GM18517 (cell line): ENCODE measurements around the gene MYL5.
"Not testable (repeated sequence)": the region's sequence is repeated elsewhere in the genome, so short reads cannot be mapped to it uniquely, and the experiment has no call there.

Experiments used
- ATAC-seq: cut with Tn5 transposase; IDR thresholded peaks from one replicate; pipeline ENCODE4 v1.9.1; 2021; ENCODE audit warnings: mild to moderate bottlenecking, moderate library complexity; ENCODE audit not compliant: unreplicated experiment

MYL5 gene

GRCh38 chr4:635851-636627 lies 38.3 kb upstream of the MYL5 start:
- ATAC-seq: no peak

DNA sequence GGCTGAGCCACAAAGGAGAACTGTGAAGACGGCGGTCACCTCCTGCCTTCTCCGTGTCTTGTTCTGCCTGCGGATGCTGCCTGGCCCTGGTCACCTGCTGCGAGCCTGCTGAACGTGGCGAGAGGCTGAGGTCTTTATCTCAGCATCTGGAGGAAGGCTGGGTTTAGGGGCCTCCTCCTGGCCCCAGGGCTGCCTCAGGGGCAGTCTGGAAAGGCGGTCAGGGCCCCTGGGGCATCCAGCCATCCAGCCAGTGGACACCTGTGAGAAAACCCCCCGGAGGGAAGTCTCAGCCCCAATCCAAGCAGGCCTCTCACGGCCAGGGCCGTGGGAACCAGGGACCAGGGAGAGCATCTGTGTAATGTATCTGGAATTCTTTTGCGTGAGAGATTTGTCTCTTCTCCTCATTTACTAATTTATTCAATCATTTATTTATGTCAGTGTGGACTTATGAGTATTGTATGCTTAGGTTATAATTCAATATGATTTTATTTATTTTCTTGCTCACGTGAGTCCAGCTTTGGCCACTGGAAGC lies 37.6 kb upstream of the MYL5 start:
- no peak for ATAC-seq

GRCh38 chr4:637536-638280 lies 36.6 kb upstream of the MYL5 start:
- ATAC-seq: no peak

- ATAC-seq: not testable (repeated sequence)
Observed at GRCh38 chr4:642366-642765, 32.0 kb upstream of the MYL5 start.

DNA sequence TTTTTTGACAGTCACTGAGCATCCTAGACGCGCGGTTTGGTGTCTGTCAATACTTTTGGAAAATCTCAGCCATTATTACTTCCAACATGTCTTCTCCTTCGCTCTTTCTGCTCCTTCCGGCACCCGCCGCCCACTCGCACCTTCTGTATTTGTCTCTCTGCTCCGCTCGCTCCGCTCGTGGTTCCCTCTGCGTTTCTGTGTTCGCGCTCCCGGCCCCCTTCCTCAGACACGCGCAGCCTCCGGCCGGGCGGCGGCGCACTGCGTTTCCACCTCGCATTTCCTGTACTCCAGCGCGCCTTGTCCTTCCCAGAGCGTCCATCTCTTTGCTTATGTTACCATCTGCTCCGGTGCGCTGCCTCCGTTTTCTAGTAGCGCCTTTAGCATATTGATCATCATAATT lies 27.9 kb upstream of the MYL5 start:
- no peak for ATAC-seq

- ATAC-seq: no peak
Observed at GRCh38 chr4:647481-647880, 26.9 kb upstream of the MYL5 start.

GRCh38 chr4:648579-649292 lies 25.6 kb upstream of the MYL5 start:
- no peak for ATAC-seq

DNA sequence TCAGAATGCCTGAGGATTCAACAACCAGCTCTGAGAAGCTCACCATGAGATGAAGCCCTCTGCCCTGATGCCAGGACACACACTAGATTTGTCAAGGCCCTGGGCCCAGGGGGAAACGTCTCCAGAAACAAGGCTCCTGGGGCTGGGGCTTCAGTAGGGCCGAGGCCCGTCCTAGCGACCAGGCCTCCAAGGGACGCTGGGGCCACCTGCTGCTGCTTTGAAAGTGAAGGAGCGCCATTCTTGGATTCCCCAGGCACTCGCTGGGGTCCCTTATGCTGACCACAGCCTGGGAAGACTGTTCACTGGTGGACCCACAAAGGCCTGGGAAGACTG lies 25.1 kb upstream of the MYL5 start:
- no peak for ATAC-seq

- ATAC-seq: no peak
Observed at GRCh38 chr4:649751-650310, 24.5 kb upstream of the MYL5 start.

DNA sequence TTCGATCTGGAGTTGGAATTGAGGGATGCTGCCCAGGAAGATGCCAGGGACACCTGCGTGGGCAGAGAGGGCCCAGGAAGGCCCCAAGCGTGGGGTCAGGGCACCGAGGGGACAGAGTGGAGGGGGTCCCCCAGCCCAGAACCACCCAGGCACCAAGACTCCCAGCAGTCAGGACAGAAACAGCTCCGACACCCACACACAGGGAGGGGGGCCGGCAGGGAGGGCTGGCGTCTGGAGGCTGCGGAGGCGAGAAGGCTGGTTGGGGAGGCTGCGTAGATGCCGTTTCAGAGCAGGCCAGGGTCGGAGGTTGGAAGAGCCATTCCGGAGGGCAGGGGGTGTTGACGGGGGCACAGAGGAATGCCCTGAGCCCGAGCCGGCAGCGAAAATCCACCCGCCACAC lies 23.9 kb upstream of the MYL5 start:
- no peak for ATAC-seq

DNA sequence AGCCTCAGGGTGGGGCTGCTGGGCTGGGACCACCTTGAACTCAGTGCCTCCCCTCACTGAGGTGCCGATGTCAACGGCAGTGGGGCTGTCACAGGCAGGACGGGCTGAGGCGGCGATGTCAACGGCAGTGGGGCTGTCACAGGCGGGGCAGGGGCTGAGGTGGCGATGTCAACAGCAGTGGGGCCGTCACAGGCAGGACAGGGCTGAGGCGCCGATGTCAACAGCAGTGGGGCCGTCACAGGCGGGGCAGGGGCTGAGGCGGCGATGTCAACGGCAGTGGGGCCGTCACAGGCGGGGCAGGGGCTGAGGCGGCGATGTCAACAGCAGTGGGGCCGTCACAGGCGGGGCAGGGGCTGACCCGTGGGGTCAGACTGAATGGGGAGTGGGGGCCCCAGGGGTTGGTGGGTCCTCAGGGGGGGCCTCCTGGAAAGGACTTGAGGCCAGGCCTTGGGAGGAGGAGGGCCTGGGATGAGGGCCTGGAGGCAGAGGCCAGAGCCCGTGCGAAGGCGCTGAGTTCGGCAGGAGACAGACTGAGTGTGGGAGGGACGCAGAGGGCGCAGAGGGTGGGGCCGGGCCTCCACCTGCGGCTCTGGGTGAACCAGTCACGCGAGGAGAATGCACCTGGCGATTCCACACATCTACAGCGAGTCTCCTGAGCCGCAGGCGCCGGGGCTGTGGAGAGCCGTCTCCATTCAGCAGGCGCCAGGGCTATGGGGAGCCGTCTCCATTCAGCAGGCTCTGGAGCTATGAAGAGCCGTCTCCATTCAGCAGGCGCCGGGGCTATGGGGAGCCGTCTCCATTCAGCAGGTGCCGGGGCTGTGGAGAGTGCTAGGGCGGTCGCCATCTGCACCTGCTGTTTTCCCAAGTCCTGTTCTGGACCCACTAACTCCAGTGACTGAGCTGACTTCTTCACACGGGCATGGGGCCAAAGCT lies 23.1 kb upstream of the MYL5 start:
- ATAC-seq: no peak

DNA sequence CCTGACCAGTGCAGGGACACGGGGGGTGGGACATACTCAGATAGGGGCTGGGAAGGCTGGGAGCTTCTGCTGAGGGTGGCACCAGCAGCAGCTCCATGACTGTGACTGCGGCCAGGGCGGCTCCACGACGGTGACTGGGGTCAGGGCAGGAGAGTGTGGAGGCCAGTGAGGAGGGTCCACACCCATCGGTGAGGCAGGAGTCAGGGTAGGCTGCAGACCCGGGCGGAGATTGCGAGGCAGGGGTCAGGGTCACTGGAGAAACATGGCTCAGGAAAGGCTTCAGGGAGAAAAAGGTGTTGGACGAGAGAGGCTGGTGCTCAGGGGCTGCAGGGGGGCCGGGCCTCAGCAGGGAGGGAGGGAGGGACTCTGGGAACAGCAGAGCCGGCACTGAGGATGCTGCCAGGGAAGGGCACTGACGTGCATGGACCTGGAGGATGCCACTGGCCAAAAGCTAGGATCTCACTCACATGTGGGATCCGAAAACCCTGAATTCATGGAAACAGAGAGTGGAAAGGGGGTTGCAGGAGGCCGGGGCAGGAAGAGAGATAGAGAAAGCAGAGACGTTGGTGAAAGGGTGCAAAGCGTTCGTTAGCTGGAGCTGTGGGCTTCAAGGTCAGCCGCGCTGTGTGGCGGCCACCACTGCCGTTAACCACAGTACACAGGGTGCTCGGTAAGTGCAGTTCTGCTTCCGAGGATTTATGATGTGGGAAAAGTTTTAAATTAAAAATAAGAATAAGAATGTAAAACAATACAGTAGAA lies 22.3 kb upstream of the MYL5 start:
- ATAC-seq: no peak

DNA sequence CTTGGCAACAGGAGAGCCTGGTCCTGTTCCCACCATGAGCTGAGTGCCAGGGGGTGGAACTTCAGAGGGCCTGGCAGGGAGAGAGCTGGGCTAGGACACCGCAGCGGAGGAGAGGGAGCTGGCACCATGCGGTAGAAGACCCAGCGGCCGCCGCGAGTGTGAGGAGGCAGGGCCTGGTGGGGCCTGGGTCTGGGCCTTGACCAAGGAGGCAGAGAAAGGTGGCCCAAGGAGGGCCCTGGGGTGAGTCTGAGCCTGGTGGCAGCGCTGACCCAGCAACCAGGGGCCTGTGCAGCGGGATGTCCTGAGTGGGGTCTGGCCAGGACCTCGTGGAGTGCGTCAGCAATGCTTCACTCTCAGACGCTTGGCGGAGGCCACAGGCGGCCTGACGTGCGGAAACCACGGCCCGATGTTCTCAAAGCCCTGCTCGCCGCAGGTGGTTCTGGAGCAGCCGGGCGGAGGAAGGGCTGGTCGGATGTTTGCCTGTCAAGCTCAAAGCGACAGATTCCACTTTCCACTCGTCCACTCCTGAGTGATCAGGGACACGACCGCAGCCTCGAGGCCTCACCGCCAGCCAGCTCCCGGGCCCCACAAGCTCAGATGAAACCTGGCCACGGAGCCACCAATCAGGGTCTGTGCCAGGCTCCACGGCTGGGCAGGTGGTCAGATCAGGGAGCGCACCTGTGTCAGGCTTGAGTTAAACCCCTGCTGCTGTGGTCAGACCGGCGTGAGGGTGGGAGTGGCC lies 21.1 kb upstream of the MYL5 start:
- no peak for ATAC-seq

GRCh38 chr4:653831-654502 lies 20.4 kb upstream of the MYL5 start:
- no peak for ATAC-seq

DNA sequence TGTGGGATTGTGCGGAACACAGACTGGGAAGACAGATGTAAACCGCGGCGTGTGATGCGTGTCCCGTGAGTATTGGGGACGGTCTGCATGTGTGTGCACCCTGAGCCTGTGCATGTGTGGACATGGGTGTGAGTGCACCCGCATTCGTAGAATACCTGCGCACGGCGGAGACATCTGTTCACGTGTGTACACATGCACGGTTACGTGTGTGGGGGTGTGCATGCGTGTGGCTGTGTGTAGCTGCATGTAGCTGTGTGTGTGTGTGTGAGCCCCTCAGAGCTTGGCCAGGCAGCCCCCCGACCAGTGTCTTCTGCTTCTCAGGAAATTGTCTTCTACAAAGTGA lies 19.9 kb upstream of the MYL5 start:
- ATAC-seq: no peak

DNA sequence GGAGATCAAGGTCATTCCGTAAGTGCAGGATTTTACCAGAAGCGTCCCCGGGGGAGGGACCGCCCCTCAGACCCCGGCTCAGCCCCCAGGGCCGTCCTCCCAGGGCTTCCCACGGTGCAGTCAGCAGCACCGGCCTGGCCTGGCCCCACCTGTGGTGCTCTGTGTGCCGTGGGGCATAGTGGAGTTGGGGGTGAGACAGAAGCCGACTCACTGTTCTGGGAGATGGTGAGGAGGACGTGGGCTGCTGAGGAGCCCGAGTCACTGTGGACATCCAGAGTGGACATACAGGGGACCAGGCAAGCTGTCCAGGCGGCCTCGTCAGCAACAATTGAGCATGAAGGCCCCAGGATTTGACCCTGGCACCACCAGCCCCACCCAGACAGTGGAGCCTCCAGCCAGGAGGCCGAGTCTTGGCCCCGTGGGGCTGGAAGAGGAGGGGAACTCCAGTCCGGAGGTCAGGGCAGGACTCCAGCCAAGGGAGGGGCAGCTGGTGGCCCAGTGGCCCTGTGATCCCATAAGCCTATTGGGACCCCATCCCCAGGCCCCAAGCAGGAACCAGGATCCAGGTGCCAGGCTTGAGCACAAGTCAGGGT lies 19.4 kb upstream of the MYL5 start:
- ATAC-seq: no peak

DNA sequence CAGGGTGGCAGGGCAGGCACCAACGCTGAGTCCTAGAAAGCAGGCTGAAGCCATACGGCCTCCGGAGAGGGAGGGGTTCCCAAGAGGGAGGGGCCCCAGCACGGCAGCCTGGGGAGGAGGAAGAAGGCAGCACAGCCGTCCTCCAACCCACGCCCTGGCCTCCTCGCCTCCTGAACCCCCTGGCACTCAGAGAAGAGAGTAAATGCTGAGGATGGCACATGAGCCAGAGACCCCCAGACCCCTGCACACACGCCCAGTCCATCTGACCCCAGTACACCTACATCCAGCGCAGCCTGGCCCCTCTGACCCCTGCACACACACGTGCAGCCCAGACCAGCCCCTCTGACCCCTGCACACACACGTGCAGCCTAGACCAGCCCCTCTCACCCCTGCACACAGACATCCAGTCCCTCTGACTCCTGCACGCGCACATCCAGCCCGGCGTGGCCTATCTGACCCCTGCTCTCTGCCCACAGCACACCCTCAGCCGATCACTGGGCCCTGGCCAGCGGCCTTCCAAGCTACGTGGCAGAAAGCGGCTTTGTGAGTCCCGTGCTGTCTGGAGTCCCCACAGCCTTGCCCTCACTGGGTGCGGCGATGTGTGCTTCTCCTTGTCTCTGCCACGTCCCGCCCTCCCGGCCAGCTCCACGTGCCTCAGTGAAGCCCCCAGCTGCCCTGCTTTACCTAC lies 18.7 kb upstream of the MYL5 start:
- ATAC-seq: no peak
